SK-N-SH treated with all-trans-retinoic acid at 6 μM for 48 hours (cell line): Measurements from ENCODE around the gene OLR1.

Experiments used
- ARNTL ChIP-seq: fragments of 450-650 bp; formaldehyde crosslinking; IDR thresholded peaks from 2 replicates; pipeline ENCODE4 v1.5.0; 2020; ENCODE audit warnings: low read depth, mild to moderate bottlenecking, moderate library complexity, borderline replicate concordance
- BACH2 ChIP-seq: fragments of 250-450 bp; sonication (Bioruptor Pico); IDR thresholded peaks from 2 replicates; pipeline ENCODE4 v1.9.0; 2021; ENCODE audit warnings: mild to moderate bottlenecking, borderline replicate concordance
- GLIS3 ChIP-seq: fragments of 250-450 bp; sonication (Bioruptor Pico); IDR thresholded peaks from 2 replicates; pipeline ENCODE4 v1.5.0; 2020; ENCODE audit warnings: mild to moderate bottlenecking, moderate library complexity
- ISL1 ChIP-seq: fragments of 250-450 bp; sonication (Bioruptor Pico); IDR thresholded peaks from 2 replicates; pipeline ENCODE4 v2.1.2; 2022; ENCODE audit warnings: mild to moderate bottlenecking, moderate library complexity
- RARB ChIP-seq: fragments of 250-450 bp; sonication (Bioruptor Pico); IDR thresholded peaks from 2 replicates; pipeline ENCODE4 v1.8.0; 2021; ENCODE audit warnings: mild to moderate bottlenecking, moderate library complexity
- TOX ChIP-seq: fragments of 250-450 bp; sonication (Bioruptor Pico); IDR thresholded peaks from 2 replicates; pipeline ENCODE4 v1.8.0; 2021; ENCODE audit warnings: mild to moderate bottlenecking, moderate library complexity, borderline replicate concordance
- ZFP3 ChIP-seq: fragments of 250-450 bp; sonication (Bioruptor Pico); IDR thresholded peaks from 2 replicates; pipeline ENCODE4 v1.5.0; 2020; ENCODE audit warnings: mild to moderate bottlenecking, moderate library complexity
- ZFP30 ChIP-seq: fragments of 450-650 bp; formaldehyde crosslinking; IDR thresholded peaks from 2 replicates; pipeline ENCODE4 v1.5.0; 2022; ENCODE audit warnings: mild to moderate bottlenecking, moderate library complexity
- ZNF8 ChIP-seq: fragments of 450-650 bp; formaldehyde crosslinking; IDR thresholded peaks from 2 replicates; pipeline ENCODE4 v1.5.0; 2020; ENCODE audit warnings: mild to moderate bottlenecking, moderate library complexity
- TF ChIP-seq, protein P1 (sequence below): fragments of 250-450 bp; sonication (Bioruptor Pico); IDR thresholded peaks from 2 replicates; pipeline ENCODE4 v1.5.1; 2020; ENCODE audit warnings: low read depth, mild to moderate bottlenecking, moderate library complexity
- TF ChIP-seq, protein P2 (sequence below): fragments of 250-450 bp; sonication (Bioruptor Pico); IDR thresholded peaks from 2 replicates; pipeline ENCODE4 v1.5.1; 2021; ENCODE audit warnings: mild to moderate bottlenecking, moderate library complexity

DNA sequence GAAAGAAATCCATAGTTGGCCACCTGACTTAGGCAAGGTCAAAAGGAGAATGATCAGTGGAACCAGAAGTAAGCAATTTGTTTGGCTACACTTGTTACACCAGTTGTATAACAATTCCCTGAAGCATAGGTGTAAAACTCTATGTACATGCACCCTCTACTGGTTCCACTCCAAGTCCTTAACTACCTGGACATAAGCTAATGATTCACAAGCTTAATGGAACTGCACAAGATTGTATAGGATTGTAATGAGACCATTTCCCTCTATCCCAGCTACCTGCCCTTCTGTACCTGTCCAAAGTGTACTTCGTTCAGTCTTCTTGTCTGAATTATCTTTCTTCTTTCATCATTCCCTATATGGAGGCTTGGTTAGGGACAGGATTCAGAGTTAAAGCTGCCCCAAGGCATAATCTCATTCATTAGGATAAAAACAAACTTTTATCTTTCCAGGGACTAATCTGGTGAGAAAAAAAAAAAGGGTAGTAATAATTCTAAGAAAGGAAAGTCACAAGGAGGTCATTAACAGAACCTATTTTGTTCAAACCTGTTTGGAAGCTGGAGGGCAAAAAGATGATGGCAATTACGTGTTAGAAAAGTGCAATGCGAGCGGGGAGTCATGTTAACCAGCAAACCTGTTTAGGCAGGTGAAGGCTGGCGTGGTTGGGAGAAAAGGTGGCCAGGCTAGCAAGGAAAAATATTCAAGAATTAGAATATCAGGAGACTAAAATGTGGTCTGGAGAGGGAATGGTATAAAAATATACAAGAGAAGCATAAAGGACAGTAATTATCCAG lies 4.1 kb upstream of the OLR1 start:
- no peak for TF ChIP-seq ARNTL (CRISPR knock-in tag)
- no peak for TF ChIP-seq ZFP3 (CRISPR knock-in tag)
- TF ChIP-seq ZFP30 (CRISPR knock-in tag): no peak
- TF ChIP-seq ISL1 (CRISPR knock-in tag): no peak
- TF ChIP-seq RARB (CRISPR knock-in tag): no peak
- no peak for TF ChIP-seq BACH2 (CRISPR knock-in tag)
- no peak for TF ChIP-seq TOX (CRISPR knock-in tag)
- TF ChIP-seq, protein P1, sequence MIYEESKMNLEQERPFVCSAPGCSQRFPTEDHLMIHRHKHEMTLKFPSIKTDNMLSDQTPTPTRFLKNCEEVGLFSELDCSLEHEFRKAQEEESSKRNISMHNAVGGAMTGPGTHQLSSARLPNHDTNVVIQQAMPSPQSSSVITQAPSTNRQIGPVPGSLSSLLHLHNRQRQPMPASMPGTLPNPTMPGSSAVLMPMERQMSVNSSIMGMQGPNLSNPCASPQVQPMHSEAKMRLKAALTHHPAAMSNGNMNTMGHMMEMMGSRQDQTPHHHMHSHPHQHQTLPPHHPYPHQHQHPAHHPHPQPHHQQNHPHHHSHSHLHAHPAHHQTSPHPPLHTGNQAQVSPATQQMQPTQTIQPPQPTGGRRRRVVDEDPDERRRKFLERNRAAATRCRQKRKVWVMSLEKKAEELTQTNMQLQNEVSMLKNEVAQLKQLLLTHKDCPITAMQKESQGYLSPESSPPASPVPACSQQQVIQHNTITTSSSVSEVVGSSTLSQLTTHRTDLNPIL: no peak
- no peak for TF ChIP-seq ZNF8 (CRISPR knock-in tag)
- TF ChIP-seq, protein P2, sequence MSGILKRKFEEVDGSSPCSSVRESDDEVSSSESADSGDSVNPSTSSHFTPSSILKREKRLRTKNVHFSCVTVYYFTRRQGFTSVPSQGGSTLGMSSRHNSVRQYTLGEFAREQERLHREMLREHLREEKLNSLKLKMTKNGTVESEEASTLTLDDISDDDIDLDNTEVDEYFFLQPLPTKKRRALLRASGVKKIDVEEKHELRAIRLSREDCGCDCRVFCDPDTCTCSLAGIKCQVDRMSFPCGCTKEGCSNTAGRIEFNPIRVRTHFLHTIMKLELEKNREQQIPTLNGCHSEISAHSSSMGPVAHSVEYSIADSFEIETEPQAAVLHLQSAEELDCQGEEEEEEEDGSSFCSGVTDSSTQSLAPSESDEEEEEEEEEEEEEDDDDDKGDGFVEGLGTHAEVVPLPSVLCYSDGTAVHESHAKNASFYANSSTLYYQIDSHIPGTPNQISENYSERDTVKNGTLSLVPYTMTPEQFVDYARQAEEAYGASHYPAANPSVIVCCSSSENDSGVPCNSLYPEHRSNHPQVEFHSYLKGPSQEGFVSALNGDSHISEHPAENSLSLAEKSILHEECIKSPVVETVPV (CRISPR knock-in tag): no peak
- no peak for TF ChIP-seq GLIS3 (CRISPR knock-in tag)
